Measurements from ENCODE around the gene CORO2B.

- TF ChIP-seq CTCF (IDR thresholded peaks at IDR 0.05 in 8 of 11, conservative IDR thresholded peaks at IDR 0.05 in 3 of 11): peak in 10 of 11 experiments; percentile 36 to 79 (median 66)
- no peak for TF ChIP-seq POLR2AphosphoS5 (IDR thresholded peaks at IDR 0.05)
- no peak for TF ChIP-seq POLR2A (IDR thresholded peaks at IDR 0.05)
These were observed 72.3 kb downstream of the CORO2B start for GRCh38 chr15:68650901-68651709.
